H1 (cell line): Measurements from ENCODE around the gene SNX30. TPM values are rescaled to one million over a fixed set of nuclear protein-coding genes. Genes with fewer than 3 reads are reported as not detected.

ENCODE experiments used
- ATF2 ChIP-seq: IDR thresholded peaks from 2 replicates; pipeline ENCODE4 v1.6.1; 2012; ENCODE audit warnings: low read length, inconsistent platforms
- ATF3 ChIP-seq: IDR thresholded peaks from 2 replicates; pipeline ENCODE4 v1.6.1; 2011; ENCODE audit warnings: low read depth, mild to moderate bottlenecking, low read length; ENCODE audit not compliant: insufficient read depth
- SIX5 ChIP-seq: IDR thresholded peaks from 2 replicates; pipeline ENCODE4 v1.6.1; 2011; ENCODE audit warnings: mild to moderate bottlenecking, low read depth, low read length
- polyA plus RNA-seq, 7 experiments: library from polyadenylated mRNA; depleted of rRNA in 3 of 7; stranded (reverse) in 5 of 7; unstranded in 2 of 7; fragments of >200 nt in 5 of 7; fragments of 200-250 nt in 2 of 7; gene quantifications; 1 replicate in 5 of 7; 2 replicates in 1 of 7; 4 replicates in 1 of 7; pipeline versions ENCODE4 v1.2.1 to v1.2.3, GENCODE V29; 2011 to 2013; ENCODE audit warnings: missing spikeins in 2 of 7, mixed read lengths in 2 of 7
- total RNA-seq: library from RNA; stranded (reverse); fragmentation: NEBNext Ultra II Directional; extraction: Animal tissue kit (Norgen Biotek cat#: 25700); gene quantifications from 2 replicates; pipeline ENCODE4 v1.2.1, GENCODE V29; 2021

Gene SNX30
- total and polyA plus RNA-seq, 2 of the 8 experiments (the other 6 are each of a cell fraction or from before 2014, with no cell fraction given): 4.0 to 12.2 TPM

GRCh38 chr9:112863746-112864145 lies 113.2 kb downstream of the SNX30 start (continued):
- TF ChIP-seq ATF2 (no peak), ATF3 (no peak), SIX5 (no peak)
